Natural killer cell treated with Interleukin-12 subunit alpha and Interleukin-12 subunit beta and Interleukin-15 and Interleukin-18, amount 100 ng/mL, for 72 hours (primary cell): ENCODE data around the gene TBXAS1. TPM values are rescaled to one million over a fixed set of nuclear protein-coding genes. Genes with fewer than 3 reads are reported as not detected.
A peak's percentile ranks its signal among the peaks of the same experiment; 100 is the strongest.

ENCODE experiments used
- ATAC-seq, 2 donors: fragments of 150-1000 bp; cut with Tn5 transposase in 1 of 2; sonication (Bioruptor Pico), chemical (Tn5 transposase) in 1 of 2; 2 replicates each; pipeline ENCODE4 v1.10.0; 2021
- DNase-seq: peaks from one replicate; pipeline ENCODE4 v3.0.0; 2022; ENCODE audit warnings: low spot score
- H3K27ac Mint-ChIP-seq, 2 donors: 1 replicate in 1 of 2; 2 replicates in 1 of 2; pipeline ENCODE4 v1.8.0; 2022; ENCODE audit warnings: mixed read lengths in 2 of 2, mild to moderate bottlenecking in 1 of 2, moderate library complexity in 1 of 2
- H3K27me3 Mint-ChIP-seq, 2 donors: 1 replicate in 1 of 2; 2 replicates in 1 of 2; pipeline ENCODE4 v1.8.0; 2022; ENCODE audit warnings: mixed read lengths in 2 of 2
- H3K36me3 Mint-ChIP-seq: one replicate; pipeline ENCODE4 v1.8.0; 2022; ENCODE audit warnings: mixed read lengths
- H3K4me1 Mint-ChIP-seq, 2 donors: 1 replicate in 1 of 2; 2 replicates in 1 of 2; pipeline ENCODE4 v1.8.0; 2022; ENCODE audit warnings: low read depth in 2 of 2, mixed read lengths in 2 of 2, mild to moderate bottlenecking in 1 of 2
- H3K4me3 Mint-ChIP-seq: one replicate; pipeline ENCODE4 v1.8.0; 2022; ENCODE audit warnings: mixed read lengths
- H3K9me3 Mint-ChIP-seq: 2 replicates; pipeline ENCODE4 v1.8.0; 2022; ENCODE audit warnings: mixed read lengths
- total RNA-seq, 2 donors: library from RNA; stranded (reverse); gene quantifications; one replicate each; pipeline ENCODE4 v1.2.3, GENCODE V29; 2022

Gene TBXAS1
- total RNA-seq, 2 donors from 2014 or later, result 104 to 130 TPM

- Mint-ChIP-seq H3K27ac (no peak overlapping the region), H3K9me3 (no peaks in the 10 kb centered on the region), H3K4me1 (peaks cover 0 to 9% of the 10 kb centered on the region in 2 donors), H3K27me3 (no peaks in the 10 kb centered on the region), H3K4me3 (no peak overlapping the region), H3K36me3 (no peaks in the 10 kb centered on the region)
- DNase-seq, result peak; percentile 58
- peak in 1 of 2 donors; percentile 8 for ATAC-seq
Observed at GRCh38 chr7:140017543-140017942, 188.5 kb downstream of the TBXAS1 start.

- ATAC-seq, result no peak
- Mint-ChIP-seq H3K4me3 (no peak overlapping the region), H3K27ac (no peak overlapping the region), H3K27me3 (no peaks in the 10 kb centered on the region), H3K4me1 (peaks cover 0 to 9% of the 10 kb centered on the region in 2 donors), H3K36me3 (no peaks in the 10 kb centered on the region), H3K9me3 (no peaks in the 10 kb centered on the region)
- DNase-seq, result peak; percentile 38
Observed at GRCh38 chr7:140018125-140019043, 189.3 kb downstream of the TBXAS1 start.

- Mint-ChIP-seq H3K4me1 (peaks cover 0 to 9% of the 10 kb centered on the region in 2 donors), H3K9me3 (no peaks in the 10 kb centered on the region), H3K27me3 (no peaks in the 10 kb centered on the region), H3K36me3 (peaks cover 3% of the 10 kb centered on the region), H3K27ac (no peak overlapping the region), H3K4me3 (no peak overlapping the region)
- ATAC-seq (no peak), DNase-seq (no peak)
Observed at GRCh38 chr7:140019172-140019571, 190.1 kb downstream of the TBXAS1 start.

GRCh38 chr7:140019606-140020005 is 190.5 kb downstream of the TBXAS1 start:
- DNase-seq (peak; percentile 32), ATAC-seq (no peak)
- Mint-ChIP-seq H3K4me1 (peaks cover 0 to 9% of the 10 kb centered on the region in 2 donors), H3K4me3 (no peak overlapping the region), H3K27me3 (no peaks in the 10 kb centered on the region), H3K36me3 (peaks cover 6% of the 10 kb centered on the region), H3K9me3 (no peaks in the 10 kb centered on the region), H3K27ac (no peak overlapping the region)

- Mint-ChIP-seq H3K9me3 (no peaks in the 10 kb centered on the region), H3K4me1 (peaks cover 0 to 11% of the 10 kb centered on the region in 2 donors), H3K27me3 (no peaks in the 10 kb centered on the region), H3K36me3 (peaks cover 11% of the 10 kb centered on the region), H3K4me3 (no peak overlapping the region), H3K27ac (peak overlapping the region in 1 of 2 donors; percentile 3)
- ATAC-seq, result peak in 1 of 2 donors; percentile 4
- DNase-seq, result no peak
Observed at GRCh38 chr7:140021603-140022002, 192.5 kb downstream of the TBXAS1 start.

GRCh38 chr7:140022582-140023211 is 193.6 kb downstream of the TBXAS1 start:
- H3K4me1 Mint-ChIP-seq, result peaks cover 0 to 11% of the 10 kb centered on the region in 2 donors
- no peaks in the 10 kb centered on the region for H3K9me3 Mint-ChIP-seq
- DNase-seq, result peak; percentile 51
- peak overlapping the region in 1 of 2 donors; percentile 3 for H3K27ac Mint-ChIP-seq
- H3K27me3 Mint-ChIP-seq, result no peaks in the 10 kb centered on the region
- H3K36me3 Mint-ChIP-seq, result peaks cover 11% of the 10 kb centered on the region
- H3K4me3 Mint-ChIP-seq, result no peak overlapping the region
- ATAC-seq, result no peak

- no peak overlapping the region for H3K4me3 Mint-ChIP-seq
- no peaks in the 10 kb centered on the region for H3K9me3 Mint-ChIP-seq
- DNase-seq (no peak), ATAC-seq (no peak)
- H3K27me3 Mint-ChIP-seq, result no peaks in the 10 kb centered on the region
- peaks cover 11% of the 10 kb centered on the region for H3K36me3 Mint-ChIP-seq
- H3K4me1 Mint-ChIP-seq, result peaks cover 0 to 8% of the 10 kb centered on the region in 2 donors
- H3K27ac Mint-ChIP-seq, result peak overlapping the region in 1 of 2 donors; percentile 42
Observed at GRCh38 chr7:140023728-140024127, 194.7 kb downstream of the TBXAS1 start.

GRCh38 chr7:140024585-140024984 is 195.5 kb downstream of the TBXAS1 start:
- no peak for DNase-seq
- Mint-ChIP-seq H3K9me3 (no peaks in the 10 kb centered on the region), H3K4me1 (peaks cover 0 to 5% of the 10 kb centered on the region in 2 donors), H3K27ac (peak overlapping the region in 1 of 2 donors; percentile 42), H3K27me3 (no peaks in the 10 kb centered on the region), H3K4me3 (no peak overlapping the region), H3K36me3 (peaks cover 11% of the 10 kb centered on the region)
- no peak for ATAC-seq

GRCh38 chr7:140025241-140025640 is 196.2 kb downstream of the TBXAS1 start:
- Mint-ChIP-seq H3K27ac (no peak overlapping the region), H3K4me3 (no peak overlapping the region), H3K36me3 (peaks cover 11% of the 10 kb centered on the region), H3K27me3 (no peaks in the 10 kb centered on the region), H3K9me3 (no peaks in the 10 kb centered on the region), H3K4me1 (peaks cover 0 to 5% of the 10 kb centered on the region in 2 donors)
- DNase-seq (no peak), ATAC-seq (no peak)

- Mint-ChIP-seq H3K27ac (no peak overlapping the region), H3K9me3 (no peaks in the 10 kb centered on the region), H3K4me1 (peaks cover 0 to 5% of the 10 kb centered on the region in 2 donors), H3K27me3 (no peaks in the 10 kb centered on the region), H3K36me3 (peaks cover 15% of the 10 kb centered on the region), H3K4me3 (no peak overlapping the region)
- DNase-seq (no peak), ATAC-seq (peak in 1 of 2 donors; percentile 5)
Observed at GRCh38 chr7:140025814-140026433, 196.9 kb downstream of the TBXAS1 start.

- ATAC-seq (peak; percentile 20 to 37), DNase-seq (no peak)
- peaks cover 15% of the 10 kb centered on the region for H3K36me3 Mint-ChIP-seq
- peaks cover 0 to 5% of the 10 kb centered on the region in 2 donors for H3K4me1 Mint-ChIP-seq
- no peak overlapping the region for H3K4me3 Mint-ChIP-seq
- H3K27ac Mint-ChIP-seq, result no peak overlapping the region
- no peaks in the 10 kb centered on the region for H3K27me3 Mint-ChIP-seq
- no peaks in the 10 kb centered on the region for H3K9me3 Mint-ChIP-seq
Observed at GRCh38 chr7:140026935-140027334, 197.9 kb downstream of the TBXAS1 start.

- H3K4me1 Mint-ChIP-seq, result peaks cover 0 to 6% of the 10 kb centered on the region in 2 donors
- H3K27me3 Mint-ChIP-seq, result no peaks in the 10 kb centered on the region
- H3K4me3 Mint-ChIP-seq, result no peak overlapping the region
- no peaks in the 10 kb centered on the region for H3K9me3 Mint-ChIP-seq
- ATAC-seq (no peak), DNase-seq (no peak)
- peak overlapping the region in 1 of 2 donors; percentile 8 for H3K27ac Mint-ChIP-seq
- peaks cover 21% of the 10 kb centered on the region for H3K36me3 Mint-ChIP-seq
Observed at GRCh38 chr7:140027858-140028257, 198.8 kb downstream of the TBXAS1 start.

GRCh38 chr7:140028311-140028710 is 199.2 kb downstream of the TBXAS1 start:
- H3K4me1 Mint-ChIP-seq, result peaks cover 2 to 8% of the 10 kb centered on the region in 2 donors
- H3K27ac Mint-ChIP-seq, result peak overlapping the region in 1 of 2 donors; percentile 8
- no peaks in the 10 kb centered on the region for H3K27me3 Mint-ChIP-seq
- ATAC-seq (no peak), DNase-seq (no peak)
- H3K9me3 Mint-ChIP-seq, result no peaks in the 10 kb centered on the region
- H3K4me3 Mint-ChIP-seq, result no peak overlapping the region
- H3K36me3 Mint-ChIP-seq, result peaks cover 21% of the 10 kb centered on the region
